ENCODE results near the gene PTPRN2. TPM values are rescaled to one million over a fixed set of nuclear protein-coding genes. Genes with fewer than 3 reads are reported as not detected.
A peak's percentile ranks its signal among the peaks of the same experiment; 100 is the strongest.

Gene PTPRN2
- total and polyA plus RNA-seq, 2 donors from 2014 or later: 4.8 to 6.2 TPM

DNA sequence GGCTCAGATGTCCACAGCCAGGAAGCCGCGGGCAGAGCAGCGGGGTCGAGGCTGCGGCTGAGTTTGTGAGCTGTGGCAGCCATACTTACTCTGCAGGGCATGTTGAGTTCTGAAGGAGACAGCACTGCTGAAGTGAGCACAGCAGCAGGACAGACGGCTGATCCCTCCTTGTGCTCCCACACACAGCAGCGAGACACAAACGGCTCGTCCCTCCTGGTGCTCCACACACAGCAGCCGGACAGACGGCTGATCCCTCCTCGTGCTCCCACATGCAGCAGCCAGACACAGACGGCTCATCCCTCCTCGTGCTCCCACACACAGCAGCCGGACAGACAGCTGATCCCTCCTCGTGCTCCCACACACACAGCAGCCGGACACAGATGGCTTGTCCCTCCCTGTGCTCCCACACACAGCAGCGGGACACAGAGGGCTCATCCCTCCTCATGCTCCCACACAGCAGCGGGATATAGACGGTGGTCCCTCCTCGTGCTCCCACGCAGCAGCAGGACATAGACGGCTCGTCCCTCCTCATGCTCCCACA lies 305.1 kb downstream of the PTPRN2 start:
- TF ChIP-seq, protein P1, sequence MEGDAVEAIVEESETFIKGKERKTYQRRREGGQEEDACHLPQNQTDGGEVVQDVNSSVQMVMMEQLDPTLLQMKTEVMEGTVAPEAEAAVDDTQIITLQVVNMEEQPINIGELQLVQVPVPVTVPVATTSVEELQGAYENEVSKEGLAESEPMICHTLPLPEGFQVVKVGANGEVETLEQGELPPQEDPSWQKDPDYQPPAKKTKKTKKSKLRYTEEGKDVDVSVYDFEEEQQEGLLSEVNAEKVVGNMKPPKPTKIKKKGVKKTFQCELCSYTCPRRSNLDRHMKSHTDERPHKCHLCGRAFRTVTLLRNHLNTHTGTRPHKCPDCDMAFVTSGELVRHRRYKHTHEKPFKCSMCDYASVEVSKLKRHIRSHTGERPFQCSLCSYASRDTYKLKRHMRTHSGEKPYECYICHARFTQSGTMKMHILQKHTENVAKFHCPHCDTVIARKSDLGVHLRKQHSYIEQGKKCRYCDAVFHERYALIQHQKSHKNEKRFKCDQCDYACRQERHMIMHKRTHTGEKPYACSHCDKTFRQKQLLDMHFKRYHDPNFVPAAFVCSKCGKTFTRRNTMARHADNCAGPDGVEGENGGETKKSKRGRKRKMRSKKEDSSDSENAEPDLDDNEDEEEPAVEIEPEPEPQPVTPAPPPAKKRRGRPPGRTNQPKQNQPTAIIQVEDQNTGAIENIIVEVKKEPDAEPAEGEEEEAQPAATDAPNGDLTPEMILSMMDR (IDR thresholded peaks at IDR 0.05; ENCODE audit: borderline replicate concordance, extremely low read depth, insufficient read depth): no peak
- Histone ChIP-seq H3K4me3 (ENCODE audit: low read length in 3 of 3) (no peak overlapping the region), H3K4me1 (ENCODE audit: control insufficient read depth in 2 of 3, insufficient read depth in 2 of 3, low read depth in 1 of 3, low read length in 3 of 3) (no peaks in the 10 kb centered on the region), H3K27ac (ENCODE audit: low read depth in 2 of 2, low read length in 2 of 2) (no peak overlapping the region), H3K9me3 (ENCODE audit: control insufficient read depth in 2 of 3, insufficient read depth in 1 of 3, low read length in 3 of 3) (peaks cover 0 to 11% (median 0%) of the 10 kb centered on the region in 3 donors), H3K36me3 (ENCODE audit: control insufficient read depth in 2 of 3, insufficient read depth in 3 of 3, low read length in 3 of 3) (no peaks in the 10 kb centered on the region), H3K27me3 (ENCODE audit: control insufficient read depth, insufficient read depth, low read length) (no peaks in the 10 kb centered on the region), H3K9ac (ENCODE audit: low read length in 3 of 3) (no peak overlapping the region)
- intact Hi-C loops (cut with DNase I): no loop called here
- FAIRE-seq: no peak
- peak in 4 of 5 donors; percentile 65 to 78 (median 72) for DNase-seq

GRCh38 chr7:158281441-158281840 lies 306.2 kb downstream of the PTPRN2 start:
- Histone ChIP-seq H3K9ac (ENCODE audit: low read length in 3 of 3) (no peak overlapping the region), H3K27me3 (ENCODE audit: control insufficient read depth, insufficient read depth, low read length) (no peaks in the 10 kb centered on the region), H3K4me1 (ENCODE audit: control insufficient read depth in 2 of 3, insufficient read depth in 2 of 3, low read depth in 1 of 3, low read length in 3 of 3) (no peaks in the 10 kb centered on the region), H3K36me3 (ENCODE audit: control insufficient read depth in 2 of 3, insufficient read depth in 3 of 3, low read length in 3 of 3) (no peaks in the 10 kb centered on the region), H3K27ac (ENCODE audit: low read depth in 2 of 2, low read length in 2 of 2) (no peak overlapping the region), H3K4me3 (ENCODE audit: low read length in 3 of 3) (no peak overlapping the region), H3K9me3 (ENCODE audit: control insufficient read depth in 2 of 3, insufficient read depth in 1 of 3, low read length in 3 of 3) (peaks cover 0 to 8% (median 0%) of the 10 kb centered on the region in 3 donors)
- TF ChIP-seq, protein P1 (IDR thresholded peaks at IDR 0.05; ENCODE audit: borderline replicate concordance, extremely low read depth, insufficient read depth): no peak
- DNase-seq (no peak), FAIRE-seq (no peak)
- intact Hi-C loops (cut with DNase I): no loop called here

DNA sequence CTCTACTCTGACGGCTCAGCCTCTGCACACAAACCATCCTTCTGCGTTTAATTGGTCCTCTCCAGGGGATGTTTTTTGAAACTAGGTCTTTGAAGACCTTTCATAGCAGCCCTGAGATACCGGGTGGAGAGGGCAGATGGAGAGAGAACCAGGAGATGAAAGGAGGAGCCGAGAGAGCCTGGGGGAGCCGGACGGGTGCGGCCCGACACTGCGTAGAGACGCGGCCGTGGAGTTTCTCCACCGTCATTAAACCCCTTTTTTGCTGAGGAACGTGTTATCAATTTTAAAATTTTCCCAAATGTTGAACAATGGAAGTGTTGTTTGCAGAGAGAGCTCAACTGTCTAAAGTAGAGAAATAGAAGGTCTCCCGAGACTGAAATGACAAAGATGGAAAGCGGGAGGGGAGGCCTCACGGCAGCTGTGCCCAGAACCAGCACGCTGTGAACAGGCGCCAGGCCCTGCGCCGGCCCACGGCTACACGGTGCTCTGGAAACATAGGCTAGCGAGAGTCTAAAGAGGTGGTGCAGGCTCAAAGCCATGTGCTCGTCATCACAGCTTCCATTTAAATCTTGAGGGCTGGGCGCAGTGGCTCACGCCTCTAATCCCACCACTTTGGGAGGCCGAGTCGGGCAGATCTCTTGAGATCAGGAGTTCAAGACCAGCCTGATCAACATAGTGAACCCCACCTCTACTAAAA lies 307.0 kb downstream of the PTPRN2 start:
- TF ChIP-seq, protein P1 (IDR thresholded peaks at IDR 0.05; ENCODE audit: borderline replicate concordance, extremely low read depth, insufficient read depth): no peak
- Histone ChIP-seq H3K9ac (ENCODE audit: low read length in 3 of 3) (no peak overlapping the region), H3K27me3 (ENCODE audit: control insufficient read depth, insufficient read depth, low read length) (no peaks in the 10 kb centered on the region), H3K4me3 (ENCODE audit: low read length in 3 of 3) (no peak overlapping the region), H3K27ac (ENCODE audit: low read depth in 2 of 2, low read length in 2 of 2) (no peak overlapping the region), H3K9me3 (ENCODE audit: control insufficient read depth in 2 of 3, insufficient read depth in 1 of 3, low read length in 3 of 3) (peaks cover 0 to 2% (median 0%) of the 10 kb centered on the region in 3 donors), H3K36me3 (ENCODE audit: control insufficient read depth in 2 of 3, insufficient read depth in 3 of 3, low read length in 3 of 3) (no peaks in the 10 kb centered on the region), H3K4me1 (ENCODE audit: control insufficient read depth in 2 of 3, insufficient read depth in 2 of 3, low read depth in 1 of 3, low read length in 3 of 3) (no peaks in the 10 kb centered on the region)
- FAIRE-seq (no peak), DNase-seq (peak in 1 of 5 donors; percentile 43)
- intact Hi-C loops (cut with DNase I): no loop called here

Data from kidney (tissue), 14 donors.